H1 (cell line): ENCODE measurements around the gene LYL1. TPM values are rescaled to one million over a fixed set of nuclear protein-coding genes. Genes with fewer than 3 reads are reported as not detected.
A peak's percentile ranks its signal among the peaks of the same experiment; 100 is the strongest.

Experiments
- CTCF ChIA-PET: fragments of 300-600 bp; sonication (Branson Sonifier 250); formaldehyde crosslinking; loops from one replicate; lab custom pipeline; 2021; ENCODE audit not compliant: partially characterized antibody; lab: Charles Lee
- POLR2A ChIA-PET: fragments of 300-600 bp; sonication (Branson Sonifier 250); formaldehyde crosslinking; loops from one replicate; lab custom pipeline; 2021; ENCODE audit warnings: inconsistent platforms; ENCODE audit not compliant: partially characterized antibody; lab: Charles Lee
- DNase-seq, 2 experiments: peaks; one replicate each; pipeline versions ENCODE4 v3.0.0 to v3.0.0-alpha.2; 2010 to 2022; ENCODE audit warnings: low spot score in 2 of 2, low read depth in 1 of 2, mixed read lengths in 1 of 2
- FAIRE-seq: peaks from 2 replicates; lab custom pipeline; 2011; peaks lifted over from hg19 to GRCh38; lab: Jason Lieb, UNC
- H2AFZ ChIP-seq: 2 replicates; pipeline ENCODE4 v1.8.1; 2012; ENCODE audit warnings: low read length, inconsistent platforms
- H2AK5ac ChIP-seq: 2 replicates; pipeline ENCODE4 v1.6.1; 2013; ENCODE audit warnings: low read depth, low read length
- H2BK120ac ChIP-seq: replicated peaks from 2 replicates; pipeline ENCODE3; 2013; ENCODE audit warnings: low read depth, low read length, inconsistent platforms
- H2BK12ac ChIP-seq: 2 replicates; pipeline ENCODE4 v1.6.1; 2013; ENCODE audit warnings: low read depth, low read length
- H2BK15ac ChIP-seq: 2 replicates; pipeline ENCODE4 v1.6.1; 2013; ENCODE audit warnings: low read length
- H2BK20ac ChIP-seq: 2 replicates; pipeline ENCODE4 v1.6.1; 2013; ENCODE audit warnings: low read length
- H2BK5ac ChIP-seq: 2 replicates; pipeline ENCODE4 v1.6.1; 2013; ENCODE audit warnings: low read depth, low read length
- H3K14ac ChIP-seq: 2 replicates; pipeline ENCODE4 v1.6.1; 2013; ENCODE audit warnings: inconsistent platforms; ENCODE audit not compliant: insufficient read length
- H3K18ac ChIP-seq: 2 replicates; pipeline ENCODE4 v1.6.1; 2013; ENCODE audit warnings: low read length; ENCODE audit errors: extremely low read depth
- H3K23ac ChIP-seq: 2 replicates; pipeline ENCODE4 v1.6.1; 2013; ENCODE audit warnings: inconsistent platforms; ENCODE audit not compliant: insufficient read length
- H3K23me2 ChIP-seq: 2 replicates; pipeline ENCODE4 v1.6.1; 2013; ENCODE audit warnings: low read depth, low read length
- H3K27ac ChIP-seq: 2 replicates; pipeline ENCODE4 v1.6.1; 2011; ENCODE audit warnings: low read depth, low read length, inconsistent platforms
- H3K27me3 ChIP-seq, 4 experiments: replicated peaks in 1 of 4; 1 replicate in 1 of 4; 2 replicates in 3 of 4; pipeline versions ENCODE4 v1.6.1 to v1.8.1; 2011 to 2013; ENCODE audit warnings: low read length in 3 of 4, mild to moderate bottlenecking in 3 of 4, inconsistent platforms in 2 of 4, mixed read lengths in 2 of 4, moderate library complexity in 1 of 4; ENCODE audit not compliant: control insufficient read depth in 3 of 4, insufficient read depth in 3 of 4; ENCODE audit errors: extremely low read depth in 1 of 4
- H3K36me3 ChIP-seq, 4 experiments: 2 replicates each; pipeline versions ENCODE4 v1.6.1 to v1.8.1; 2011 to 2013; ENCODE audit warnings: mild to moderate bottlenecking in 4 of 4, low read length in 3 of 4, moderate library complexity in 2 of 4, control low read depth in 1 of 4, inconsistent platforms in 1 of 4; ENCODE audit not compliant: insufficient read depth in 4 of 4, control insufficient read depth in 2 of 4
- H3K4ac ChIP-seq: replicated peaks from 2 replicates; pipeline ENCODE3; 2013; ENCODE audit warnings: low read length, low read depth, mixed read lengths, inconsistent platforms; ENCODE audit not compliant: insufficient read length
- H3K4me1 ChIP-seq, 4 experiments: replicated peaks in 1 of 4; 1 replicate in 1 of 4; 2 replicates in 3 of 4; pipeline versions ENCODE4 v1.6.1 to v1.8.1; 2011 to 2013; ENCODE audit warnings: low read length in 3 of 4, inconsistent platforms in 2 of 4, mixed read lengths in 1 of 4; ENCODE audit not compliant: insufficient read depth in 4 of 4, control insufficient read depth in 3 of 4
- H3K4me2 ChIP-seq, 2 experiments: 2 replicates each; pipeline versions ENCODE4 v1.6.1 to v1.8.1; 2011 to 2013; ENCODE audit warnings: low read depth in 2 of 2, low read length in 2 of 2, control low read depth in 1 of 2, inconsistent platforms in 1 of 2, mild to moderate bottlenecking in 1 of 2; ENCODE audit not compliant: insufficient read depth in 1 of 2
- H3K4me3 ChIP-seq, 4 experiments: fragments of 200-600, 300-600 bp in 1 of 4; sonication (generic), shearing (Covaris generic), sonication (Bioruptor Twin) in 1 of 4; 2 replicates each; pipeline versions ENCODE4 v1.5.1 to v1.8.1; 2011 to 2016; ENCODE audit warnings: low read length in 4 of 4, low read depth in 3 of 4, control low read depth in 2 of 4, inconsistent platforms in 2 of 4, mild to moderate bottlenecking in 2 of 4, mixed read lengths in 1 of 4, moderate library complexity in 1 of 4; ENCODE audit not compliant: insufficient read depth in 2 of 4; ENCODE audit errors: extremely low read depth in 1 of 4
- H3K56ac ChIP-seq: replicated peaks from 2 replicates; pipeline ENCODE3; 2013; ENCODE audit warnings: low read depth, mild to moderate bottlenecking, mixed read lengths, low read length, inconsistent platforms; ENCODE audit not compliant: insufficient read length
- H3K79me1 ChIP-seq: 2 replicates; pipeline ENCODE4 v1.6.1; 2013; ENCODE audit warnings: low read depth, low read length, control low read depth
- H3K79me2 ChIP-seq, 2 experiments: 2 replicates each; pipeline versions ENCODE4 v1.6.1 to v1.8.1; 2012 to 2013; ENCODE audit warnings: low read length in 2 of 2, mild to moderate bottlenecking in 2 of 2, inconsistent platforms in 1 of 2; ENCODE audit not compliant: insufficient read depth in 2 of 2, control insufficient read depth in 1 of 2
- H3K9ac ChIP-seq, 4 experiments: replicated peaks in 1 of 4; 1 replicate in 1 of 4; 2 replicates in 3 of 4; pipeline versions ENCODE4 v1.6.1 to v1.8.1; 2011 to 2013; ENCODE audit warnings: low read depth in 3 of 4, low read length in 3 of 4, control low read depth in 2 of 4, mild to moderate bottlenecking in 2 of 4, moderate library complexity in 2 of 4, inconsistent platforms in 1 of 4; ENCODE audit errors: extremely low read depth in 1 of 4
- H3K9me3 ChIP-seq, 2 experiments: 2 replicates each; pipeline versions ENCODE4 v1.6.1 to v1.8.1; 2012 to 2013; ENCODE audit warnings: mild to moderate bottlenecking in 2 of 2, moderate library complexity in 2 of 2, control low read depth in 1 of 2, inconsistent platforms in 1 of 2, low read depth in 1 of 2, low read length in 1 of 2, mixed read lengths in 1 of 2; ENCODE audit not compliant: insufficient read depth in 2 of 2
- H4K20me1 ChIP-seq, 2 experiments: replicated peaks in 1 of 2; 2 replicates each; pipeline versions ENCODE3 to v1.8.1; 2011 to 2013; ENCODE audit warnings: inconsistent platforms in 2 of 2, low read length in 2 of 2, mild to moderate bottlenecking in 1 of 2; ENCODE audit not compliant: insufficient read depth in 2 of 2, control insufficient read depth in 1 of 2
- H4K5ac ChIP-seq: 2 replicates; pipeline ENCODE4 v1.6.1; 2013; ENCODE audit warnings: low read length, low read depth, mixed read lengths, inconsistent platforms; ENCODE audit not compliant: insufficient read length
- H4K8ac ChIP-seq: 2 replicates; pipeline ENCODE4 v1.8.0; 2013; ENCODE audit warnings: mild to moderate bottlenecking, moderate library complexity, low read length, inconsistent platforms; ENCODE audit not compliant: insufficient read depth; ENCODE audit errors: extremely low read depth
- H4K91ac ChIP-seq: replicated peaks from 2 replicates; pipeline ENCODE3; 2013; ENCODE audit warnings: low read length, mixed read lengths, inconsistent platforms; ENCODE audit not compliant: insufficient read length
- ASH2L ChIP-seq: fragments of 200-600, 300-600 bp; sonication (generic); IDR thresholded peaks from one replicate; pipeline ENCODE4 v1.7.1; 2017; ENCODE audit warnings: low read length
- BACH1 ChIP-seq: IDR thresholded peaks from 2 replicates; pipeline ENCODE4 v1.6.1; 2012; ENCODE audit warnings: low read length, improper control_type of control experiment
- GTF2F1 ChIP-seq: IDR thresholded peaks from 2 replicates; pipeline ENCODE4 v1.6.1; 2012; ENCODE audit warnings: low read depth, low read length, improper control_type of control experiment, borderline replicate concordance
- HDAC2 ChIP-seq, 2 experiments: fragments of 300-600 bp in 1 of 2; sonication (generic) in 1 of 2; IDR thresholded peaks; 2 replicates each; pipeline ENCODE4 v1.6.1; 2011 to 2012; ENCODE audit warnings: low read depth in 2 of 2, low read length in 2 of 2, mild to moderate bottlenecking in 2 of 2, moderate library complexity in 2 of 2, borderline replicate concordance in 1 of 2, inconsistent platforms in 1 of 2
- RXRA ChIP-seq: IDR thresholded peaks from 2 replicates; pipeline ENCODE4 v1.6.1; 2011; ENCODE audit warnings: low read depth, mild to moderate bottlenecking, low read length, moderate library complexity; ENCODE audit not compliant: insufficient read depth
- YY1 ChIP-seq: IDR thresholded peaks from 2 replicates; pipeline ENCODE4 v1.6.1; 2011; ENCODE audit warnings: low read depth, mild to moderate bottlenecking, low read length
- WGBS, 2 experiments: shearing (Covaris generic) in 1 of 2; methylation state at CpG; one replicate each; pipeline versions ENCODE4 v1.1.6 to v1.1.7; 2013 to 2015; ENCODE audit warnings: low lambda C conversion rate in 2 of 2, mixed read lengths in 2 of 2, inconsistent platforms in 1 of 2, low coverage in 1 of 2, missing lambda C conversion rate in 1 of 2; ENCODE audit not compliant: insufficient replicate concordance in 2 of 2, insufficient coverage in 1 of 2, insufficient read length in 1 of 2; ENCODE audit errors: extremely low coverage in 1 of 2, missing lambda C conversion rate in 1 of 2; 5-methylcytosine and 5-hydroxymethylcytosine counted together
- polyA plus RNA-seq, 7 experiments: library from polyadenylated mRNA; depleted of rRNA in 3 of 7; stranded (reverse) in 5 of 7; unstranded in 2 of 7; fragments of >200 nt in 5 of 7; fragments of 200-250 nt in 2 of 7; gene quantifications; 1 replicate in 5 of 7; 2 replicates in 1 of 7; 4 replicates in 1 of 7; pipeline versions ENCODE4 v1.2.1 to v1.2.3, GENCODE V29; 2011 to 2013; ENCODE audit warnings: missing spikeins in 2 of 7, mixed read lengths in 2 of 7
- total RNA-seq: library from RNA; stranded (reverse); fragmentation: NEBNext Ultra II Directional; extraction: Animal tissue kit (Norgen Biotek cat#: 25700); gene quantifications from 2 replicates; pipeline ENCODE4 v1.2.1, GENCODE V29; 2021

LYL1 gene
- total and polyA plus RNA-seq, 2 of the 8 experiments (the other 6 are each of a cell fraction or from before 2014, with no cell fraction given), result 0.58 to 0.76 TPM

- no peak overlapping the region for H4K5ac ChIP-seq
- no peak overlapping the region for H3K4ac ChIP-seq
- no peak overlapping the region for H4K91ac ChIP-seq
- H2BK12ac ChIP-seq, result no peak overlapping the region
- CTCF ChIA-PET, result interaction anchor here (0.5 to 48.8 kb wide), 8 partner anchors 14 to 940 kb away, joined by 3 to 1145 read pairs (median 4); no protein-coding TSS in a partner anchor
- no peak overlapping the region for H3K4me3 ChIP-seq
- no peak for DNase-seq
- no peak overlapping the region for H3K56ac ChIP-seq
- no peaks in the 10 kb centered on the region for H3K79me1 ChIP-seq
- peak overlapping the region; percentile 43; the same call in 1 of the 2 replicates for H4K8ac ChIP-seq
- H3K4me1 ChIP-seq, result peaks cover 5 to 15% (median 10%) of the 10 kb centered on the region in 4 experiments; a peak in 6 of 7 replicates
- H3K27me3 ChIP-seq, result peaks cover 0 to 25% (median 7%) of the 10 kb centered on the region in 4 experiments; a peak in 5 of 7 replicates
- TF ChIP-seq GTF2F1 (no peak), RXRA (no peak), YY1 (no peak), ASH2L (no peak), HDAC2 (IDR thresholded peaks at IDR 0.05; ENCODE audit: borderline replicate concordance in 1 of 2, low read depth in 2 of 2, low read length in 2 of 2) (no peak), BACH1 (no peak)
- TF ChIP-seq, all 59 proteins: peak for 0
- no peak overlapping the region for H3K14ac ChIP-seq
- no peak overlapping the region for H3K9ac ChIP-seq
- no peaks in the 10 kb centered on the region for H3K79me2 ChIP-seq
- POLR2A ChIA-PET, result interaction anchor here (1.2 to 1.6 kb wide), 2 partner anchors 102 to 133 kb away, joined by 3 read pairs; no protein-coding TSS in a partner anchor
- H2BK20ac ChIP-seq, result no peak overlapping the region
- H2AK5ac ChIP-seq, result 0 out of 2 replicates have a peak overlapping the region, but pooled peaks have one; percentile 33
- no peaks in the 10 kb centered on the region for H4K20me1 ChIP-seq
- H2BK5ac ChIP-seq, result no peak overlapping the region
- FAIRE-seq, result no peak
- no peak overlapping the region for H3K27ac ChIP-seq
- no peak overlapping the region for H2BK120ac ChIP-seq
- H3K23ac ChIP-seq, result no peak overlapping the region
- H3K4me2 ChIP-seq, result no peak overlapping the region
- H3K36me3 ChIP-seq, result no peaks in the 10 kb centered on the region
- no peak overlapping the region for H2AFZ ChIP-seq
- peak overlapping the region; percentile 46; the same call in 1 of the 2 replicates for H2BK15ac ChIP-seq
- 82% methylated on average over 12 of the region's 12 CpGs; no CpG with 5 or more reads in 1 of the 2 experiments for WGBS, 2 experiments
- no peaks in the 10 kb centered on the region for H3K9me3 ChIP-seq
- H3K18ac ChIP-seq, result no peak overlapping the region; the same call in 1 of the 2 replicates
- no peaks in the 10 kb centered on the region for H3K23me2 ChIP-seq
These were observed 15.4 kb downstream of the LYL1 start for GRCh38 chr19:13087295-13087694.
